Activated B cell treated with CpG ODN at 0.5 μM for 24 hours (primary cell): ENCODE data around the gene DUSP6. TPM values are rescaled to one million over a fixed set of nuclear protein-coding genes. Genes with fewer than 3 reads are reported as not detected.

Experiments
- ATAC-seq: fragments of 200-7000 bp; cut with Tn5 transposase; one replicate; pipeline ENCODE4 v1.10.0; 2021; ENCODE audit warnings: low read depth, mild to moderate bottlenecking, moderate library complexity
- CTCF ChIA-PET: fragments of 350-600 bp; sonication (Branson Sonifier 250); formaldehyde crosslinking; loops from one replicate; lab custom pipeline; 2021; ENCODE audit warnings: antibody characterized with exemption; lab: Charles Lee
- POLR2A ChIA-PET: fragments of 350-600 bp; sonication (Branson Sonifier 250); formaldehyde crosslinking; loops from one replicate; lab custom pipeline; 2021; ENCODE audit warnings: antibody characterized with exemption; lab: Charles Lee
- DNase-seq: peaks from one replicate; pipeline ENCODE4 v3.0.0; 2022
- H3K27ac Mint-ChIP-seq: one replicate; pipeline ENCODE4 v1.8.0; 2020; ENCODE audit warnings: mixed read lengths
- H3K27me3 Mint-ChIP-seq: one replicate; pipeline ENCODE4 v1.8.0; 2021; ENCODE audit warnings: mixed read lengths
- H3K36me3 Mint-ChIP-seq: one replicate; pipeline ENCODE4 v1.8.0; 2021; ENCODE audit warnings: low read depth, mixed read lengths
- H3K4me1 Mint-ChIP-seq: one replicate; pipeline ENCODE4 v1.8.0; 2021; ENCODE audit warnings: mixed read lengths
- H3K4me3 Mint-ChIP-seq: one replicate; pipeline ENCODE4 v1.8.0; 2020; ENCODE audit warnings: mild to moderate bottlenecking, mixed read lengths
- H3K9me3 Mint-ChIP-seq: one replicate; pipeline ENCODE4 v1.8.0; 2020; ENCODE audit warnings: mixed read lengths
- intact Hi-C: fragments of 100-400 bp; cut with micrococcal nuclease; formaldehyde crosslinking; loops from one replicate; pipeline ENCODE4 v1.15.1; 2024
- total RNA-seq: library from RNA; stranded (reverse); gene quantifications from 2 replicates; pipeline ENCODE4 v1.2.3, GENCODE V29; 2022
- TF ChIP-seq, protein P1 (sequence below): fragments of 200-600 bp; IDR thresholded peaks from one replicate; pipeline ENCODE4 v1.8.0; 2022; ENCODE audit warnings: antibody characterized with exemption, mild to moderate bottlenecking

DUSP6 gene
- total RNA-seq, 1 donor from 2014 or later = 1.6 TPM

DNA sequence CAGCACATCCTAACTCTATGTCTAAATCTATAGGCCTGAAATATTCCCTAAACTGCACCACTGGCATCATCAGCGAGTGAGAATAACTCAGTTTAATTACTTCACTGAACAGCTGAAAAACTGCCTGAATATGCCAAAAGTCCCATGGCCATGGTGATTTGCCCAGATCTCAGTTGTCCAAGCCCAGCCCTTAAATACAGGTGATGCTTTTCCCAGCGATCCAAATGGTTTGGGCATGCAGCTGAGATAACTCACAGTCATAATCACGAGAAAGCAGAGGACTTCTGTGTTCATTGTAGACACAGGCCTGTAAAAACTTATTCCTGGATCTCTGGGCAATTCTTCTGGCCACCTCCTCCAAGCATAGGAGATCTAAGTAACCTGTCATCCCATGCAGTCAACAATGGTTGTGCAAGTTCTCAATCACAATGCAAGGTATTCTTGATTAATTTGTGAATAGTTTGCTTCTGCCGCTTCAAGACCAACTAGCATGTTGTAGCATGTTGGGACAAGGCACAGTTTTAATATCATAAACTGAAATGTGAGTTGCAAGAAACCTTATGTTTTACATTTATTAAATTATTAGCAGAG lies 40.5 kb downstream of the DUSP6 start:
- CTCF ChIA-PET = no interaction called here
- no peak for ATAC-seq

DNA sequence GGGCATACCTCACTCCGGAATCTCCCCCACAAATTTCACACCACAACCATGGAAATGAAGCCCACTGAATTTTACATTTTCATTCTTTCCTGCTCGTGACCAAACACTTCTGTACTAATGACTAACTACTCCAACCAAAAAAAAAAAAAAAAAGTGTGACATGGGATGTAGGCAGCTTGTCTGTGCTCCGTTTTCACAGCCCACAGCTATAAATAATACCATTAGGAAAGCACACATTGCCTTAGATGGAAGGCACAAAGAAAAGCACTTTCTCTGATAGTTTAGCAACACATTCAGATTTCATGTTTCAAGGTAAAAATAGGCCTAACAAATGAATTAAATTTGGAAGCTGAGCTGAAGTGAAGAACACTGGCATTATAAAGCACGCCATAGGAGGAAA lies 42.5 kb downstream of the DUSP6 start:
- H3K4me1 Mint-ChIP-seq = peaks cover 4% of the 10 kb centered on the region
- no peak for ATAC-seq
- intact Hi-C loops = no loop called here

More for the DNA sequence above, 40.5 kb downstream of the DUSP6 start:
- no peaks in the 10 kb centered on the region for H3K36me3 Mint-ChIP-seq
- H3K9me3 Mint-ChIP-seq = no peaks in the 10 kb centered on the region
- POLR2A ChIA-PET = no interaction called here
- H3K27me3 Mint-ChIP-seq = no peaks in the 10 kb centered on the region
- no peak for DNase-seq
- H3K27ac Mint-ChIP-seq = no peak overlapping the region
- intact Hi-C loops = no loop called here
- H3K4me1 Mint-ChIP-seq = peaks cover 14% of the 10 kb centered on the region
- H3K4me3 Mint-ChIP-seq = no peak overlapping the region
- TF ChIP-seq, protein P1, sequence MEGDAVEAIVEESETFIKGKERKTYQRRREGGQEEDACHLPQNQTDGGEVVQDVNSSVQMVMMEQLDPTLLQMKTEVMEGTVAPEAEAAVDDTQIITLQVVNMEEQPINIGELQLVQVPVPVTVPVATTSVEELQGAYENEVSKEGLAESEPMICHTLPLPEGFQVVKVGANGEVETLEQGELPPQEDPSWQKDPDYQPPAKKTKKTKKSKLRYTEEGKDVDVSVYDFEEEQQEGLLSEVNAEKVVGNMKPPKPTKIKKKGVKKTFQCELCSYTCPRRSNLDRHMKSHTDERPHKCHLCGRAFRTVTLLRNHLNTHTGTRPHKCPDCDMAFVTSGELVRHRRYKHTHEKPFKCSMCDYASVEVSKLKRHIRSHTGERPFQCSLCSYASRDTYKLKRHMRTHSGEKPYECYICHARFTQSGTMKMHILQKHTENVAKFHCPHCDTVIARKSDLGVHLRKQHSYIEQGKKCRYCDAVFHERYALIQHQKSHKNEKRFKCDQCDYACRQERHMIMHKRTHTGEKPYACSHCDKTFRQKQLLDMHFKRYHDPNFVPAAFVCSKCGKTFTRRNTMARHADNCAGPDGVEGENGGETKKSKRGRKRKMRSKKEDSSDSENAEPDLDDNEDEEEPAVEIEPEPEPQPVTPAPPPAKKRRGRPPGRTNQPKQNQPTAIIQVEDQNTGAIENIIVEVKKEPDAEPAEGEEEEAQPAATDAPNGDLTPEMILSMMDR = no peak

DNA sequence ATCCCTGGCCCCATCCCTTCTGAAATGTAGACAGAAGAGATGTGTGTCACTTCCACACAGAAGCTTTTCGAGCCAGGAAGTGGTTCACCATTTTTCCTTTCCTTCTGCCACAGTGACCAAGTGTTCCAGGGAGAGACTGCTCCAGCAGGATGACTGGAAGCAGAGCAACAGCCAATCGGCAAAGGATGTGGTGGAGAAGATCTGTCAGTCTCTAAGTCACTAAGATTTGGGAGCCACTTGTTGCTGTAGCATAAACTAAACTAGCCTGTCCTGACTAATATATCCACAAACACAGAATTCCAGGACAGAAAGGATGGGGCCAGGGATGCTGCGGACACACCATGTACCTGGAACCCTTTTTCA lies 42.9 kb downstream of the DUSP6 start:
- intact Hi-C loops = no loop called here
- ChIA-PET POLR2A (no interaction called here), CTCF (no interaction called here)
- H3K36me3 Mint-ChIP-seq = no peaks in the 10 kb centered on the region
- H3K27ac Mint-ChIP-seq = no peak overlapping the region
- H3K27me3 Mint-ChIP-seq = no peaks in the 10 kb centered on the region
- no peak overlapping the region for H3K4me3 Mint-ChIP-seq
- TF ChIP-seq, protein P1 = no peak
- DNase-seq = no peak
- H3K9me3 Mint-ChIP-seq = no peaks in the 10 kb centered on the region
- peaks cover 4% of the 10 kb centered on the region for H3K4me1 Mint-ChIP-seq
- no peak for ATAC-seq

More for the DNA sequence above, 42.5 kb downstream of the DUSP6 start:
- H3K27me3 Mint-ChIP-seq = no peaks in the 10 kb centered on the region
- no peaks in the 10 kb centered on the region for H3K36me3 Mint-ChIP-seq
- H3K4me3 Mint-ChIP-seq = no peak overlapping the region
- CTCF ChIA-PET = no interaction called here
- DNase-seq = no peak
- TF ChIP-seq, protein P1 = no peak
- no peaks in the 10 kb centered on the region for H3K9me3 Mint-ChIP-seq
- H3K27ac Mint-ChIP-seq = no peak overlapping the region
- POLR2A ChIA-PET = no interaction called here

DNA sequence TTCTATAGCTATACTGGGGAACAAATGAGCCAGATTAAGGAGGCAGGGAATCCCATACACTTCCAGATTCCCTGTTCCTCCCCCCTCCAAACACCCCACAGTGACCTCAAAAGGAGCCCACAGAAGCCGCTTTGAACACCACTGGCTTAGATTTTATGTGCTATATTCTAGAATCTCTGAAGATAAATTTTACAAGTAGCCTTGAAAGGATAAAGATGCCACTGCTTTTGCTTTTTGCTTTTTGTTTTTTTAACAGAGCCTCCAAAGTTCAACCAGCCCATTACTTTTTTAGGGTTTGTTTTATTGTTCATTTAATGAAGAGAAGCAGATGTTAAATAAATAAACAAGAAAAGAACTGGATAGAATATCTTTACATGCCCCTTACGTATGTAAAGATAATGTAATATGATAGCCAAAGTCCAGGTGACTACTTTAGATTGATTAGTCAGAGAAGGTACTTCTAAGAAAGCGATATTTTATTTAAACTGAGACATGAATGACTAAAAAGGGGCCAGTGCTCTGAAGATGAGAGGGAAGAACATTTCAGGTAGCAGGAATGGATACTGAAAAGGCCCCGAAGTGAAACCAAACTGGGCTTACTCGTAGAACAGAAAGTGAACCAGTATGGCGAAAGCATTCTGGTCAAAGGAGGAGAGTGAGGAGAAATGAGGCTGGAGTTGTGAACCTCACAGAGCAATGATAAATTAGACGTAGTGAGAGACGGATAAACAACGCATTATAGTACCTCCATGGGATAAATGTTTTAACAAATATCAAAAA lies 44.6 kb downstream of the DUSP6 start:
- ATAC-seq = no peak
- no peak overlapping the region for H3K4me3 Mint-ChIP-seq
- CTCF ChIA-PET = no interaction called here

More for the DNA sequence above, 44.6 kb downstream of the DUSP6 start:
- TF ChIP-seq, protein P1 = no peak
- intact Hi-C loops = no loop called here
- no peaks in the 10 kb centered on the region for H3K4me1 Mint-ChIP-seq
- no peaks in the 10 kb centered on the region for H3K27me3 Mint-ChIP-seq
- no peaks in the 10 kb centered on the region for H3K36me3 Mint-ChIP-seq
- H3K27ac Mint-ChIP-seq = no peak overlapping the region
- DNase-seq = no peak
- no peaks in the 10 kb centered on the region for H3K9me3 Mint-ChIP-seq
- POLR2A ChIA-PET = no interaction called here
